DMS153 (cell line): ENCODE results near the gene LACTBL1.
A peak's percentile ranks its signal among the peaks of the same experiment; 100 is the strongest.
"Not testable (repeated sequence)": the region's sequence is repeated elsewhere in the genome, so short reads cannot be mapped to it uniquely, and the experiment has no call there.

Source experiments
- DNase-seq: peaks from one replicate; lab custom pipeline; 2025; lab: John Stamatoyannopoulos, UW

LACTBL1 gene

DNA sequence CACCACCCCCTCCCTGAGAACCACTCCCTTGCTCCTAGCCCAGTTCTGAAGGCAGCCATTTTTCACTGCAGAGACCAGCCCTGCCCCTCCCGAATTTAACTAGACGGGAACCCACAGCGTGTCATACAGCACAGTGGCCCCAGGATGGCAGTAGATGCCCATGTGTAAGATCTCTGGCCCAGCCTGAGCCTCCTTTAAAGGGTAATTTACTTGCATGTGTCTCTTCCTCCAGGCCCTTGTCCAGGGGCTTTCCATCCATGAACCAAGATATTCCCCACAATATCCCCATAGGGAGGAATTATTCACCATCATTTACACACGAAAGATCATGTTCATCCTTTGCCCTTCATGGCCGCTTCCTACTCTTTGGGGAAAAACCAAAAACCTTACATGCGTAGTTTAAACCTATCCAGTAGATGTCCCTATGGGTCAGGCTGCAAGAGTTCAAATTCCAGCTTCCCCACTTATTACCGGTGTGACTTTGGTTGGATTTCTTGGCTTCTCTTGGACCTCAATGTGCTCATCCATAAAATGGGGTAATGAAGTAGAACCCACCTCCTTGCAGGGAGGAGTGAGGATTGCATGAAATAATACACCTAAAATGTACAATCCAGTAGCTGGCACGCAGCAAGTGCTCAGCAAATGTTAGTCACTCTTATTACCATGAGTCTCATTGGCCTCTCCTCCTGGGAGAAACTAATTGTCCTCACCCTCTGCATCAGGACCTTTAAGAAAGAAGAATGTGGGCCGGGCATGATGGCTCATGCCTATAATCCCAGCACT, 4.0 kb upstream of the LACTBL1 start:
- DNase-seq: peak; percentile 64

DNA sequence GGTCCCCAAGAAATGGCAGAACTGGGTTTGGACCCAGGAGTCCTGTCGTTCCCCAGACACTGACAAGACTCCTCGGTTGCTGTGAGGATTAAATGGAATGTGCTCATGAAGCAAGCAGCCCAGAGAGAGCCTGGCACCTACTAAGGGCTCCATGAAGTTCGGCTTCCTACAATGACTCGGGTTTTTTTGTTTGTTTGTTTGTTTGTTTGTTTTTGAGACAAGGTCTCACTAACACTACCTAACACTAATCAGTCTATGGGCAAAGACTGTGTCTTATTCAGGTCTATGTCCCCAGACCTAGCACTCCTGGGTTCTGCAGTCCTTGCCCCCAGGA, 3.4 kb upstream of the LACTBL1 start:
- no peak for DNase-seq

DNA sequence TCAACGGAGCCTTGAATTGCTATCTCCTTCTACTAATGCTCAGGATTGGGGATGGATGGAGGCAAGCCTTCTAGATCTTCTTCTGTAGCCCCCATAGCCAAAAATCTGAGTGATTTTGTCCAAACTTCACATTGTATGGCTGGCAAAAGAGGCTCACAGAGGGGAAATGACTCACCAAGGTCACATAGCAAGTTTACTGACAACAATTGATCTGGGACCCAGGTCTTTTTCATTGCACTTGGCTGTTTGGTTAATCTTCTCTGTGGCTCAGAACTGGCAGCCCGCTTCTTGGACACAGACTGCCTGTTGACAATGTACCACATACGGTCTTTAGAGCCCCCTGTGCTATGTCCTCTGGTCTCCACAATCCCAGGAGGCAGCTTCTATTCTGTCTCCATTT, 3.0 kb upstream of the LACTBL1 start:
- no peak for DNase-seq

DNA sequence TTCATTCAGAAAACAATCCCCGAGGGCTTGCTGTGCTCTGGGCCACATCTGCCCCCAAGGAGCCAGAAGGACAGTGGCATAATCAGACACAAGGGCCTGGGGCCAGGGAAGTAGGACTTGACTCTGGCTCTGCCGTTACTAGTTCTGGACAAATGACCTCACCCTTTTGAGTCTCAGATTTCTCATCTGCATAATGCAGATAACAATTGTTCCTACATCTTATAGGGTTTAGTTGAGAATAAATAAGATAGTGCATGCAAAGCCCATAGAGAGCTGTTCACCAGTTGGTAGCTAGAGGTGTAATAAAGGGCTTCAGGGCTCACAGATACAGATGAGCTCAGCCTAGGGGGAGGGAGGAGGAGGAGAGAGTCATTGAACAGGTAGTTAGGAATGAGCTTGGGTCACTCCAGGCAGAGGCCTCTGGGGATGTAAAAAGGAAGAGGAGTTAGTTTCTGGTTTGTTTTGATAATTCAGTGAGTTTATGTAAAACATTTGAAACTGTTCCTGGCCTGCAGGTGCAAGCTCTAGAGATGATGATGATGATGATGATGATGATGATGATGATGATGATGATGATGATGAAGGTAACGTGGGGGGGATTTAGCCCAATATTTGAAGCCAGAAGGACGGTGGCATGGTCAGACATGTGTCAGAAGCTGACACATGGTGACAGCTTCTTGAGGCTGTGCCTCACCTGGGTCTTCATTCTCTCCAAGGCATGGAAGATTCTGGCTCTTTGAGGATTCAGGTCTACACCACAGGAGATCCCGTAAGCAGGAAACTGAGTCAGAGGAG, 858 bp downstream of the LACTBL1 start:
- no peak for DNase-seq

DNA sequence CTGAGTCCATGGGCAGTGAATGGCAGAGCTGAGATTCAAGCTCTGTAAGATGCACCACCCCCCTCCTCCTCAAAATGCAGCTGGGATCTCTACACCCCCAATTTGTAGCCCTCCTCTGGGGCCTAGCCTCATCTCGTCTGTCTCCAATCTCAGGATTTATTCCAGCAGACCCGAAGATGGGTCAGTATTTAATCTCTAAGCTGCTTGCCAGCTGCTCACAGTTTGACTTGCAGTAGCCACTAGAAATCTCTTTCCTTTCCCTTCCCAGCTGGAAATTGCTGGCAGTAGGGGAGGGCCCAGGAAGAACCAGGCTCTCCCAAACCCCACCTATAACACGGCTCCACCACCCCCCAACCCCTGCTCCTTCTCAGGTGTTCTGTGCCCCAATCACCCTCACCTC, 1.5 kb downstream of the LACTBL1 start:
- no peak for DNase-seq

DNA sequence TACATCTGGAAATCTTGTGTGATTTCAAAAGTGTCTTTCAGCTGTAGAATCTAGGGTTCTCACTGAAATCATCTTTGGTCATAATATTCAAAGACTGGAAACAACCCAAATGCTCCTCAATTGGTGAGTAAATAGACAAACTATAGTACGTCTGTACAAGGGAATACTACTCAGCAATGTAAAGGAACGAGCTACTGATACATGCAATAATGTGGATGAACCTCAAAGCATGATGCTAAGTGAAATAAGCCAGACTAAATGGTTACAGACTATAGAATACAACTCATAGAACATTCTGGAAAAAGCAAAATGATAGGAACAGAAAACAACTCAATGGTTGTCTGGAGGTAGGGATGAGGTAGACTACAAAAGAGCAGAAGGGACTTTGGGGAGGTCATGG, 2.6 kb downstream of the LACTBL1 start:
- DNase-seq: no peak

DNA sequence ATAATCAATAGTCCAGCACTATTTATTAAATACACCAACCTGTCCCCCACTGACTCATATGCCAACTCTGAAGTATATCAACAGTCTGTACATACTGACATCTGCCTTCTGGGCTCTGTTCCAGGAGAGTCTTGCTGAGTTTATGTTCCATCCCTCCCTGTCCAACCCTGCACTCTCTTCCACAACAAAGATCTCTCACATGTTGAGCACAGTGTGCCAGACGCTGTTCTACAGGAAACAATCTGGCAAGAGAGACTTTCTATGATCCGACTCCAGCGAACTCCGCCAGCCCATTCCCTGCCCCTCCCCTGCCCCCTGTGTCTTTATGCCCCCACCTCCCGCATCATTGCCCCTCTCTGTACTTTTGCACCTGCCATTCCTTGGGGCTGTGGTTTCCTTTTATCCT, 3.4 kb downstream of the LACTBL1 start:
- peak; percentile 76 for DNase-seq

DNA sequence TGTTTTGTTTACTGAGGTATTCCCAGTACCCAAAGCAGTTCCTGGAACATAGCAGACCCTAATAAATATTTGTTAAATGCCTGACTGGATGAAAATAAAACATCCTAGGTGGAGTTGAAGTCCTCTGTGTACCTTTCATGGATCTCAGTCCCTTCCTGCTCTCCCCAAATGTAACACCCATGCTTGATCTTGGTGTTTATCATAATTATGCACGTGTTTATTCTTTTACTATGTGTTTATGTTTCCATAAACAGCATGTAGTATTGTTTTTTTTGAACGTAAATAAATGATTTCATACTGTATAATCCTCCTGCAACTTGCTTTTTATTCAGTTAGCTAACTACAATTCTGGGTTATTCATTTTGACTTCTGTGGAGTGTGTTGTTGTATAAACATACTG, 4.8 kb downstream of the LACTBL1 start:
- DNase-seq: no peak

DNA sequence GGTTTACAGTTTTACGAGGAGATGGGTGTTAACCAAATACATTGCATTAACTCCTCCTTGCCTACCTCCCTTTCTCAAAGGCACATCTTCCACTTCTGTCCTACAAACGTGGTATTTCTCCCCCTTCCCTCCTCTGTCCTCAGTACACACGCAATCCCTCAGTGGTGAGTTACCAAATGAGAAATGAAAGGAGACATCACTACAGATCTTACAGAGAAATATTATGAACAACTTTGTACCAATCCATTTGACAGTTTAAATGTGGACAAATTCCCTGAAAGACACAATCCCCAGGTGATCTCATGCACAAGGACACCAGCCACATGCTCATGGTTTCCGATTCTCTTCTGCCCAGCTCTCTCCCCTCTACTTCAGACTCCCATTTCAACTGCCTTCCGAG, 6.4 kb downstream of the LACTBL1 start:
- no peak for DNase-seq

DNA sequence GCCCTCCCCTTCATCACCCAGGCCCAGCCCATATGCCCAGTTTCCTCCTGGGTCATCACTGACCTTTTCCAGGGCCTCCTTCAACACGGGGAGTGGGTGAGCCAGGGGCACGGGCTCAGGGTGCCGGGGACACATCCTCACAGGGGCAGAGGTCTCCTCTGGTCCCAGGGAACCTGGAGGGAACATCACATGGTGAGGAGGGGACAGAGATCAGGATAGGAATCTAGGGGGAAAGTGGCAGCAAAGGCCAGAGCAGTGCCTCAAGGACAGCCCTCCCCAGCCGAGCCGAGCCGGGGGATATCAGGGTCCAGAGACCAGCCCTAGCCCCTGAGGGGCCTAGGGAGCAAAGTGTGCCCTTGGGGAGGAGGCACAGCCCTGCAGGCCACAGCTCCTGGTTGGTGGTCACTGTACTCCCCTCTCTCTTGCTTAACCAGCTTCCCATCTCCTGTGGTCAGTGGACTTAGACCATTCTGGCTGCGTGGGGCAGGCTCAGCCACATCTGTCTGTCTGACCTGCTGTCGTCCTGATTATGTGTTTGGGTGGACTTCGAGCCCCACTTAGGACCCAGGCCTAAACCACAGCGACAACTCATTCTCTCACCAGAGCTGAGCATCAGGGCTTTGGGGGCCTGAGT, 9.5 kb downstream of the LACTBL1 start:
- DNase-seq: no peak

DNA sequence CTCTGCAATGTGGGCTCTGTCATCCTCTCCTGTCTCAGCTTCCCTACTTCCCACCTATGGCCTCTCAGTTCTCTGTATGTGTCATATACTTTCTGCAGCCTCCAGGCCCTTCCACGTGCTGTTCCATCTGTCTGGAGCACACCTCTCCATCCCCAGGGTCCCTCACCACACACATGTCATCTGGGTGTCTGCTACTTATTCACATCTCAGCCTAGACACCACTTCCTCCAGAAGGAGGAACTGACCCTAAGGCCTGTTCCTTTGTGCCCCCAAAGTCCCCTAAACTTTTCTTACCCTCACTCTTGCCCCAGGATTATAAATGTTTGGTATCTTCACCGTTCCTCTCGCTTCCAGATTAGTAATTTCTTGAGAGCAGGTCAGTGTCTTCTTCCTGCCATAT, 10.1 kb downstream of the LACTBL1 start:
- no peak for DNase-seq

DNA sequence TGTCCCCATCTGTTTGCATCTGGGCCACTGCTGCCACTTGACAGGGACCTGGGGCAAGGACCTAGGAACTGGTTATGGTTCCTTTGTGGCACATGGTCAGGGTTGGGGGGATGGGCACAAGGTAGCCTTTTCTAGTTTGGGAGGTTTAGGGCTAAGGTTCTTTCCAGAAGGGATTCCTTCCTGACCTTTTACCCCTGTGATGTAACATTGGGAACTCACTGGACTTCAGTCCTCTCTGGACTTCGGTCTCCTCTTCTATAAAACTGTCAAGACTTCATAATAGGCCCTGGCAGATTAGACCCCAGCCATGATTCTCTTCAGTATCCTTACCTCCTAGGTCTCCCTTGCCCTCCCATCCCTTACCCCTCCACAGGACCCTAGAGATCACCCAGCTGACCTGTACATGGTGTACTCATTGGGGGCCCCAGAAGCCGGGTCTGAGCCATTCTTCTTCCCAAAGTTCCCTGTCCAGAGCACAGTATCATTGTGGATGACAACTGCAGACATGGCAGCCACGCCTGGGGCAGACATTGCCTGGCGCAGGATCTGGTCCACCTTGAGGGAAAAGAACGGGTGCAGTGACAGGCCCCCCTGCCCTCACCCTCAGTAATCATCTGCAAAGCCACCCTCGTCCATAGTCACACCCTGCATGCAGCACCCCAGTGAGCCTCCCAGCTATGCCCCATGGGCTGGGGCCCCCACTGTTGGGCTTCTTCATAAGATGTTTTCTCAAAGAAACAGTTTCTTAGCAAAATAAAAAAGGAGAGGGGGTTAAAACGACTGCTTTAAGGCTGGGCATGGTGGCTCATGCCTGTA, 12.9 kb downstream of the LACTBL1 start:
- DNase-seq: no peak

DNA sequence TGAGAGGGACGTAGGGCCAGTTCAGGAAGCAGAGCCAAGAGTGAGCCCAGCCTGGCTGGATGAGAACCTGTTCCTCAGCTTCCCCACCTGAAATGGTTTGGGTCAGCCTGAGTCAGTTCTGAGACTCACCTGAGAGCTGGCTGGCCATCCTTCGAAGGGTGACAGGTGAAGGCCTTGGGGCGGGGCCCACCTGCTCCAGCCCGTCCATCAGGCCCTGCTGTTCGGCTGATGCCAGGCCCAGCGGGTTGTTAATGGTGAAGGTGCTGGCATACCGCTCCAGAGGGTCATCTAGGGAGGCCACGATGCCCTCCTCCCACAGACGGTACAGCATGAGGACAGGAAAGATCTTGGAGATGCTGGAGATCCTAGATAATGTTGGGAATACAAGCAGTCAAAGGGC, 14.1 kb downstream of the LACTBL1 start:
- DNase-seq: no peak

DNA sequence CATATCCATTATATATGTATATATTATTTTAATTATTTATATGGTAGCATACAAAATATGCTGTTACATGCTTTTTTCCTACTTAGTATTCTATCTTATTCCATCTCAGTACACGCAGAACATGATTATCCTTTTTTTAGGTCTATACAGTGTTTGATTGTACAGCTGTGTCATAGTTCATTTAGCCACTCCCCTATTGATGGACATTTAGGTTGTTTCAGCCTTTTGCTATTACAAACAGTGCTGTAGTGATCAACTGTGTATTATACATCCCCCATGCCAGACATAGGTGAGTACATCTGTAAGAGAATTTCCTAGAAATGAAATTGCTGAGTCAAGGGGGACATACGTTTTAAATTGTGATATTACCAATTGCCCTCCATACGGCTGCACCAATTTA, 15.6 kb downstream of the LACTBL1 start:
- no peak for DNase-seq

DNA sequence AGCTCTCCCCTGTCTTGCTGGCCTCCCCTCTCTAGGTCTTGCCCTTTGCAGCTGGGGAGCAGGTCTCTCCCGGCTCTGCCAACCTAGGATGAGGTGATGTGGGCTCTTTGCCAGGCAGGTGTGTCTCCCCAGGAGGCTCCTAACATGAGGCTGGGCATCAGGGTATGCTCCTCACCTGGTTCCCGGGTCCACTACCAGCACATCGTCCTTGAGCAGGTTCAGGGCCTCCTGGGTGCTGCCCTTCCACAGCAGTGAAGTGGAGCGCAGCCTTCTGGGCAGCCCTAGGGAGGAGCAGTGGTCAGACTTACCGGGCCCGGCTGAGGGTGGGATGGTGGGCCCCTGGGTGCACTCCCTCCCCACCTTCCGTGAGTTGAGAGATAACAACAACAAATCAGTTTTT, 17.5 kb downstream of the LACTBL1 start:
- DNase-seq: no peak

DNA sequence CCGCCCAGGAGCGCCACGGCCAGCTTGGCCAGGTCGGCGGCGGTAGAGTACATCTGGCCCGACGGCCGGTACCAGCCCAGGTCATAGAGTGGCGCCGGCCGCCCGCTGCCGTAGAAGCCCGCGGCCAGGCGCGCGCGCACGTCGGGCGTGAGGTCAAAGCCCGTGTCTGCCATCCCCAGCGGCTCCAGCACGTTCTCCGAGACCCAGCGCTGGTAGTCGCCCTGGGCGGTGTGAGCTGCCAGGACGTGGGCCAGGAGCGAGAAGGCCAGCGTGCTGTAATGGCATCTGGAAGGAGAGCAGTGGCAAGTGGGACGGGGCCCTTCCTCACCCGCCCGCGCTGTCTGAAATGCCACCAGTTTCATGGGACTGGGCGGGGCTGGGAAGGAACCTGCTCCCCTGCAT, 18.9 kb downstream of the LACTBL1 start:
- no peak for DNase-seq

DNA sequence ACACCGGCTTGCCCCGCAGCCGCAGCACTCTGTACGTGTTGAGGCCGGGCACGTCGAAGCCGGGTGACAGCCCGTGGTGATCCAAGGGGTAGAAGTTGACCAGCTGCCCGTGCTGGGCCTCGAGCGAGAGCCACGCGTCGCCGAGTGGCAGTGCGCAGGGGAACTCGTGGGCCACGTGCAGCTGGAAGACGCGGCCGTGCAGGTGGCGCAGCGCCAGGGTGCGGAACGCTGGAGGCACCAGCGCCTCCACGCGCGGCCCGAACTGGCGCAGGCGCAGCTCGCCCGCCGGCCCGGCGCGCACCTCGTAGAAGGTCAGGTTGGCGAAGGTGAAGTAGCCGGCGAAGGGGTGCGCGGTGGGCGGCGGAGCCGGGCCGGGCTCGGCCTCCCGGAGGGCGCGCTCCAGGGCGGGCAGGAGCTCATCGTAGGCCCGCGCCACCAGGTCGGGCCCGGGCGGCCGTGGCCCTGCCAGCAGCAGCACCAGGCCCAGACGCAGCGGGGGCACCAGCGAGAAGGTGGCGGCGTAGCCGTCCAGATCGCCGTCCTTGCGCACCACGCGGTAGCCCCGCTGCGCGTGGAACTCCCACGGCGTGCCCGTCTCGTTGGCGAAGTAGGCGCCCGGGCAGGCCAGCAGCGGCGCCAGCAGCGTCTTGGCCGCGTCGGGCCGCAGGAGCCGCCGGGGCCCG, 19.5 kb downstream of the LACTBL1 start:
- DNase-seq: no peak

DNA sequence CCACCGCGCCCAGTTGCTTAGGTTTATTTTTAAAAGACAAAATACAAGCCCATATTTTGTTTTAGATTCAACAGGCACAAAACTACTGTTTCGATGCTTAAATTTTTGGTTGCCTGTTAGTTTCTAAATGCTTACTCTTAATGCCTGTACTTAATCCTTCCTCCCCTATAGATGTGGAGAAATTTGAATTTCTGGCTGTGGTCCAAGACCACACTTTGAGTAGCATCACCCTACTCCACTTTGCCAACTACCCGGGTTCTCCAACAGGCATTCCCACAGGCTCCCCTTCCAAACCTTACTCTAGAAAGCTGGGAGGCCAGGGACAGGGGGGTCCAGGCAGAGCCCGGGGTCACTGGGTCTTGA, 20.0 kb downstream of the LACTBL1 start:
- no peak for DNase-seq

DNA sequence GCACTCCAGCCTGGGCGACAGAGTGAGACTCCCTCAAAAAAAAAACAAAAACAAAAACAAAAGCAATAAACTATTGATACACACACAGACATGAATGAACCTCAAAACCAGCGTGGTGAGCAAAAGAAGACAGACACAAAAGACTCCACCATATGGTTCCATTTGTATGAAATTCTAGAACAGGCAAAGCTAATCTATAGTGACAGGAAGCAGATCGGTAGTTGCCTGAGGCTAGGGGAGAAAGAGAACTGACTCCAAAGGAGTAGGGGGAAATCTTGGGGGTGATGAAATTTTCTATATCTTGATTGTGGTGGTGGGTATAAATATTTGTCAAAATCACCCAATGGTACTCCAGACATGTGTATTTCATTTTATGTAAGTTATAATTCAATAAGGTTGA, 20.9 kb downstream of the LACTBL1 start:
- no peak for DNase-seq

DNA sequence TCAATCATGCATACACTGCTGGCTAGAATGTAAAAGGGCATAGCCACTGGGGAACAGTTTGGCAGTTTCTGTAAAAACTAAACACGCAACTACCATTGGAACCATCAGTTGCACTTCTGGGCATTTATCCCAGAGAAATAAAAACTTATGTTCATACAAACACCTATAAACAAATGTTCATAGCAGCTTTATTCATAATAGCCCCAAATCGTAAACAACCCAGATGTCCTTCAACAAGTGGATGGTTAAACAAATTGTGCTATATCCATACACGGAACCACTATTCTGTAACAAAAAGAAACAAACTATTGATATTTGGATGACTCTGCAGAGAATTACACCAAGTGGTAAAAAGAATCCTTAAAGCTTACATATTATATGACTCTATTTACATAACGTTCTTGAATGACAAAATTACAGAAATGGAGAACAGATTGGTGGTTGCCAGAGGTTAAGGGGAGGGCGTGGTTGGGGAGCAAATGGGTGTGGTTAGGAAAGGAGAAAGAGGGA, 22.8 kb downstream of the LACTBL1 start:
- peak; percentile 16 for DNase-seq

DNA sequence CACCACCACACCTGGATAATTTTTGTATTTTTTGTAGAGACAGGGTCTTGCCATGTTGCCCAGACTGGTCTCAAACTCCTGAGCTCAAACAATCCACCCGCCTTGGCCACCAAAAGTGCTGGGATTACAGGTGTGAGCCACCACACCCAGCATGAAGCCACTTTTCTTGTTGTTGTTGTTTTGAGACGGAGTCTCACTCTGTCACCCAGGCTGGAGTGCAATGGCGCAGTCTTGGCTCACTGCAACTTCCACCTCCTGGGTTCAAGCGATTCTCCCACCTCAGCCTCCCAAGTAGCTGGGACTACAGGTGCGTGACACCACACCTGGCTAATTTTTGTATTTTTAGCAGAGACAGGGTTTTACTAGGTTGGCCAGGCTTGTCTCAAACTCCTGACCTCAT, 27.5 kb downstream of the LACTBL1 start:
- DNase-seq: not testable (repeated sequence)
